ENCODE data around the gene ASB16. TPM values are rescaled to one million over a fixed set of nuclear protein-coding genes. Genes with fewer than 3 reads are reported as not detected.

The ASB16 gene
- total and polyA plus RNA-seq, 10 of the 15 experiments (the other 5 are each of a cell fraction or from before 2014, with no cell fraction given), result 0.07 to 1.1 (median 0.44) TPM; not detected in 5

DNA sequence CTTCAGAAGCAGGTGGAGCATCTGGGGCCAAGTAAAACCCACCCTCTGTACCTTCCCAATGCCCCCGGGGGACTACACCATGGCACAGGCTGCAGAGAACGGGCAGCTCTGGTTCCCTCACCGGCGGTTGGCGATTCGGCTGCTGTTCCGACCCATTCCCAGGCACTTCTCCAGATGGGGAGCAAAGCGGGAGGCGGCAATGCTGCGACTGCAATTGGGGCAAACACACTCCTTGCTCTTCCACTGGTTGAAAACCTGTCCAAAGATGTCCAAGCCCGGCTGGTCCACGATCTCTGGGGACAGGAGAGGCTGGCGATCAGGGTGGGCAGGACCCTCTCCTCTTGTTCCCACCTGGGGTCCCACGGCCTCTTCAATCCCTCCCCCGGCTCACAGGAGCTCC lies 26.6 kb downstream of the ASB16 start (continued):
- TF ChIP-seq, protein P1, sequence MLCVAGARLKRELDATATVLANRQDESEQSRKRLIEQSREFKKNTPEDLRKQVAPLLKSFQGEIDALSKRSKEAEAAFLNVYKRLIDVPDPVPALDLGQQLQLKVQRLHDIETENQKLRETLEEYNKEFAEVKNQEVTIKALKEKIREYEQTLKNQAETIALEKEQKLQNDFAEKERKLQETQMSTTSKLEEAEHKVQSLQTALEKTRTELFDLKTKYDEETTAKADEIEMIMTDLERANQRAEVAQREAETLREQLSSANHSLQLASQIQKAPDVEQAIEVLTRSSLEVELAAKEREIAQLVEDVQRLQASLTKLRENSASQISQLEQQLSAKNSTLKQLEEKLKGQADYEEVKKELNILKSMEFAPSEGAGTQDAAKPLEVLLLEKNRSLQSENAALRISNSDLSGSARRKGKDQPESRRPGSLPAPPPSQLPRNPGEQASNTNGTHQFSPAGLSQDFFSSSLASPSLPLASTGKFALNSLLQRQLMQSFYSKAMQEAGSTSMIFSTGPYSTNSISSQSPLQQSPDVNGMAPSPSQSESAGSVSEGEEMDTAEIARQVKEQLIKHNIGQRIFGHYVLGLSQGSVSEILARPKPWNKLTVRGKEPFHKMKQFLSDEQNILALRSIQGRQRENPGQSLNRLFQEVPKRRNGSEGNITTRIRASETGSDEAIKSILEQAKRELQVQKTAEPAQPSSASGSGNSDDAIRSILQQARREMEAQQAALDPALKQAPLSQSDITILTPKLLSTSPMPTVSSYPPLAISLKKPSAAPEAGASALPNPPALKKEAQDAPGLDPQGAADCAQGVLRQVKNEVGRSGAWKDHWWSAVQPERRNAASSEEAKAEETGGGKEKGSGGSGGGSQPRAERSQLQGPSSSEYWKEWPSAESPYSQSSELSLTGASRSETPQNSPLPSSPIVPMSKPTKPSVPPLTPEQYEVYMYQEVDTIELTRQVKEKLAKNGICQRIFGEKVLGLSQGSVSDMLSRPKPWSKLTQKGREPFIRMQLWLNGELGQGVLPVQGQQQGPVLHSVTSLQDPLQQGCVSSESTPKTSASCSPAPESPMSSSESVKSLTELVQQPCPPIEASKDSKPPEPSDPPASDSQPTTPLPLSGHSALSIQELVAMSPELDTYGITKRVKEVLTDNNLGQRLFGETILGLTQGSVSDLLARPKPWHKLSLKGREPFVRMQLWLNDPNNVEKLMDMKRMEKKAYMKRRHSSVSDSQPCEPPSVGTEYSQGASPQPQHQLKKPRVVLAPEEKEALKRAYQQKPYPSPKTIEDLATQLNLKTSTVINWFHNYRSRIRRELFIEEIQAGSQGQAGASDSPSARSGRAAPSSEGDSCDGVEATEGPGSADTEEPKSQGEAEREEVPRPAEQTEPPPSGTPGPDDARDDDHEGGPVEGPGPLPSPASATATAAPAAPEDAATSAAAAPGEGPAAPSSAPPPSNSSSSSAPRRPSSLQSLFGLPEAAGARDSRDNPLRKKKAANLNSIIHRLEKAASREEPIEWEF (IDR thresholded peaks at IDR 0.05; ENCODE audit: insufficient replicate concordance, low read depth, low read length), result no peak
- TF ChIP-seq, protein P2, sequence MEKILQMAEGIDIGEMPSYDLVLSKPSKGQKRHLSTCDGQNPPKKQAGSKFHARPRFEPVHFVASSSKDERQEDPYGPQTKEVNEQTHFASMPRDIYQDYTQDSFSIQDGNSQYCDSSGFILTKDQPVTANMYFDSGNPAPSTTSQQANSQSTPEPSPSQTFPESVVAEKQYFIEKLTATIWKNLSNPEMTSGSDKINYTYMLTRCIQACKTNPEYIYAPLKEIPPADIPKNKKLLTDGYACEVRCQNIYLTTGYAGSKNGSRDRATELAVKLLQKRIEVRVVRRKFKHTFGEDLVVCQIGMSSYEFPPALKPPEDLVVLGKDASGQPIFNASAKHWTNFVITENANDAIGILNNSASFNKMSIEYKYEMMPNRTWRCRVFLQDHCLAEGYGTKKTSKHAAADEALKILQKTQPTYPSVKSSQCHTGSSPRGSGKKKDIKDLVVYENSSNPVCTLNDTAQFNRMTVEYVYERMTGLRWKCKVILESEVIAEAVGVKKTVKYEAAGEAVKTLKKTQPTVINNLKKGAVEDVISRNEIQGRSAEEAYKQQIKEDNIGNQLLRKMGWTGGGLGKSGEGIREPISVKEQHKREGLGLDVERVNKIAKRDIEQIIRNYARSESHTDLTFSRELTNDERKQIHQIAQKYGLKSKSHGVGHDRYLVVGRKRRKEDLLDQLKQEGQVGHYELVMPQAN (conservative IDR thresholded peaks at IDR 0.05), result no peak
- no peak for TF ChIP-seq SRF (IDR thresholded peaks at IDR 0.05; ENCODE audit: low read depth in 2 of 2, low read length in 2 of 2)
- TF ChIP-seq, protein P3, sequence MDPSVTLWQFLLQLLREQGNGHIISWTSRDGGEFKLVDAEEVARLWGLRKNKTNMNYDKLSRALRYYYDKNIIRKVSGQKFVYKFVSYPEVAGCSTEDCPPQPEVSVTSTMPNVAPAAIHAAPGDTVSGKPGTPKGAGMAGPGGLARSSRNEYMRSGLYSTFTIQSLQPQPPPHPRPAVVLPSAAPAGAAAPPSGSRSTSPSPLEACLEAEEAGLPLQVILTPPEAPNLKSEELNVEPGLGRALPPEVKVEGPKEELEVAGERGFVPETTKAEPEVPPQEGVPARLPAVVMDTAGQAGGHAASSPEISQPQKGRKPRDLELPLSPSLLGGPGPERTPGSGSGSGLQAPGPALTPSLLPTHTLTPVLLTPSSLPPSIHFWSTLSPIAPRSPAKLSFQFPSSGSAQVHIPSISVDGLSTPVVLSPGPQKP (IDR thresholded peaks at IDR 0.05; ENCODE audit: low read depth, low read length), result no peak
- TF ChIP-seq, protein P4, sequence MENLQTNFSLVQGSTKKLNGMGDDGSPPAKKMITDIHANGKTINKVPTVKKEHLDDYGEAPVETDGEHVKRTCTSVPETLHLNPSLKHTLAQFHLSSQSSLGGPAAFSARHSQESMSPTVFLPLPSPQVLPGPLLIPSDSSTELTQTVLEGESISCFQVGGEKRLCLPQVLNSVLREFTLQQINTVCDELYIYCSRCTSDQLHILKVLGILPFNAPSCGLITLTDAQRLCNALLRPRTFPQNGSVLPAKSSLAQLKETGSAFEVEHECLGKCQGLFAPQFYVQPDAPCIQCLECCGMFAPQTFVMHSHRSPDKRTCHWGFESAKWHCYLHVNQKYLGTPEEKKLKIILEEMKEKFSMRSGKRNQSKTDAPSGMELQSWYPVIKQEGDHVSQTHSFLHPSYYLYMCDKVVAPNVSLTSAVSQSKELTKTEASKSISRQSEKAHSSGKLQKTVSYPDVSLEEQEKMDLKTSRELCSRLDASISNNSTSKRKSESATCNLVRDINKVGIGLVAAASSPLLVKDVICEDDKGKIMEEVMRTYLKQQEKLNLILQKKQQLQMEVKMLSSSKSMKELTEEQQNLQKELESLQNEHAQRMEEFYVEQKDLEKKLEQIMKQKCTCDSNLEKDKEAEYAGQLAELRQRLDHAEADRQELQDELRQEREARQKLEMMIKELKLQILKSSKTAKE (IDR thresholded peaks at IDR 0.05; ENCODE audit: low read depth, poor library complexity, severe bottlenecking), result no peak
